Mammary epithelial cell (primary cell): Measurements from ENCODE around the gene CEP85L.

Experiments used
- CTCF ChIP-seq, 2 donors: IDR thresholded peaks in 1 of 2; conservative IDR thresholded peaks in 1 of 2; 2 replicates each; pipeline ENCODE4 v1.5.1; 2011 to 2012; ENCODE audit warnings: inconsistent platforms in 2 of 2, low read length in 2 of 2, mild to moderate bottlenecking in 2 of 2, control low read depth in 1 of 2, low read depth in 1 of 2; ENCODE audit not compliant: insufficient read depth in 1 of 2; ENCODE audit errors: extremely low read depth in 1 of 2
- EZH2 ChIP-seq: IDR thresholded peaks from 2 replicates; pipeline ENCODE4 v1.6.1; 2012; ENCODE audit warnings: low read length, inconsistent platforms, borderline replicate concordance

GRCh38 chr6:118562959-118563358, 88.4 kb downstream of the CEP85L start:
- no peak for TF ChIP-seq CTCF (conservative IDR thresholded peaks at IDR 0.05 in 1 of 2, IDR thresholded peaks at IDR 0.05 in 1 of 2; ENCODE audit: extremely low read depth in 1 of 2, insufficient read depth in 1 of 2, low read depth in 1 of 2, low read length in 2 of 2)
- TF ChIP-seq EZH2: no peak
